GM23248 (cell line): Measurements from ENCODE around the gene PIK3CG. TPM values are rescaled to one million over a fixed set of nuclear protein-coding genes. Genes with fewer than 3 reads are reported as not detected.

Source experiments
- DNase-seq: peaks from one replicate; pipeline ENCODE4 v3.0.0-alpha.2; 2015
- H2AFZ ChIP-seq: fragments of 200-600 bp; sonication (generic); 2 replicates; pipeline ENCODE4 v1.6.1; 2016; ENCODE audit warnings: antibody characterized with exemption
- H3F3A ChIP-seq: fragments of 200-600 bp; sonication (generic); 2 replicates; pipeline ENCODE4 v1.6.1; 2016; ENCODE audit warnings: mild to moderate bottlenecking, antibody characterized with exemption, mixed run types; ENCODE audit not compliant: insufficient read depth
- H3K27ac ChIP-seq: fragments of 200-600 bp; sonication (generic); 2 replicates; pipeline ENCODE4 v1.5.1; 2016; ENCODE audit warnings: mild to moderate bottlenecking
- H3K27me3 ChIP-seq: fragments of 200-600 bp; sonication (generic); replicated peaks from 2 replicates; pipeline ENCODE4 v1.6.1; 2016; ENCODE audit warnings: mild to moderate bottlenecking; ENCODE audit not compliant: insufficient read depth
- H3K36me3 ChIP-seq: fragments of 200-600 bp; sonication (generic); 2 replicates; pipeline ENCODE4 v1.6.1; 2016; ENCODE audit warnings: low read depth, mild to moderate bottlenecking
- H3K4me1 ChIP-seq: fragments of 200-600 bp; sonication (generic); 2 replicates; pipeline ENCODE4 v1.6.1; 2016; ENCODE audit warnings: mild to moderate bottlenecking; ENCODE audit not compliant: insufficient read depth
- H3K4me2 ChIP-seq: fragments of 200-600 bp; sonication (generic); one replicate; pipeline ENCODE4 v1.6.1; 2016; ENCODE audit warnings: mild to moderate bottlenecking; ENCODE audit not compliant: unreplicated experiment
- H3K4me3 ChIP-seq: fragments of 200-600 bp; sonication (generic); 2 replicates; pipeline ENCODE4 v1.5.1; 2016; ENCODE audit warnings: mild to moderate bottlenecking
- H3K79me2 ChIP-seq: fragments of 200-600 bp; sonication (generic); 2 replicates; pipeline ENCODE4 v1.6.1; 2016; ENCODE audit warnings: mild to moderate bottlenecking; ENCODE audit not compliant: insufficient read depth
- H3K9ac ChIP-seq: fragments of 200-600 bp; sonication (generic); 2 replicates; pipeline ENCODE4 v1.6.1; 2016; ENCODE audit warnings: mild to moderate bottlenecking
- H3K9me2 ChIP-seq: fragments of 200-600 bp; sonication (generic); 2 replicates; pipeline ENCODE4 v1.6.1; 2016; ENCODE audit warnings: mixed run types, mild to moderate bottlenecking, moderate library complexity; ENCODE audit not compliant: insufficient read depth
- H3K9me3 ChIP-seq: fragments of 200-600 bp; sonication (generic); one replicate; pipeline ENCODE4 v1.6.1; 2017; ENCODE audit warnings: low read depth
- H4K20me1 ChIP-seq: fragments of 200-600 bp; sonication (generic); 2 replicates; pipeline ENCODE4 v1.6.0; 2016; ENCODE audit not compliant: insufficient read depth
- EZH2 ChIP-seq: fragments of 200-600 bp; sonication (generic); IDR thresholded peaks from 2 replicates; pipeline ENCODE4 v1.6.1; 2018; ENCODE audit warnings: antibody characterized with exemption, mild to moderate bottlenecking; ENCODE audit not compliant: insufficient read depth, poor library complexity, severe bottlenecking
- EZH2phosphoT487 ChIP-seq: fragments of 200-600 bp; sonication (generic); IDR thresholded peaks from 2 replicates; pipeline ENCODE4 v1.6.1; 2018; ENCODE audit warnings: antibody characterized with exemption, moderate library complexity, mild to moderate bottlenecking, low read depth; ENCODE audit not compliant: insufficient read depth
- WGBS, 2 experiments: methylation state at CpG; one replicate each; pipeline ENCODE4 v1.1.6; 2015 to 2017; ENCODE audit warnings: low lambda C conversion rate in 2 of 2, low coverage in 1 of 2; ENCODE audit errors: missing lambda C conversion rate in 2 of 2; 5-methylcytosine and 5-hydroxymethylcytosine counted together
- in situ Hi-C: fragments of 300-500 bp; cut with MboI; formaldehyde crosslinking; loops from 2 replicates; pipeline ENCODE4 v1.15.0; 2020
- polyA plus RNA-seq: library from polyadenylated mRNA; unstranded; fragments of >200 nt; fragmentation: Nextera tagmentation; extraction: Ambion mirVana; gene quantifications from 2 replicates; pipeline ENCODE4 v1.2.1, GENCODE V29; 2016
- total RNA-seq: library from RNA; depleted of rRNA; stranded (reverse); fragments of >200 nt; shearing (Covaris generic); gene quantifications from 2 replicates; pipeline ENCODE4 v1.2.3, GENCODE V29; 2014

PIK3CG gene
- total and polyA plus RNA-seq, 2 experiments from 2014 or later, result not detected

DNA sequence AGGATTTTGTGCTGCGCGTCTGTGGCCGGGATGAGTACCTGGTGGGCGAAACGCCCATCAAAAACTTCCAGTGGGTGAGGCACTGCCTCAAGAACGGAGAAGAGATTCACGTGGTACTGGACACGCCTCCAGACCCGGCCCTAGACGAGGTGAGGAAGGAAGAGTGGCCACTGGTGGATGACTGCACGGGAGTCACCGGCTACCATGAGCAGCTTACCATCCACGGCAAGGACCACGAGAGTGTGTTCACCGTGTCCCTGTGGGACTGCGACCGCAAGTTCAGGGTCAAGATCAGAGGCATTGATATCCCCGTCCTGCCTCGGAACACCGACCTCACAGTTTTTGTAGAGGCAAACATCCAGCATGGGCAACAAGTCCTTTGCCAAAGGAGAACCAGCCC lies 3.3 kb downstream of the PIK3CG start:
- no peaks in the 10 kb centered on the region for H4K20me1 ChIP-seq
- no peak overlapping the region for H3K9ac ChIP-seq
- no peaks in the 10 kb centered on the region for H3K9me3 ChIP-seq
- H3F3A ChIP-seq, result no peaks in the 10 kb centered on the region
- H3K9me2 ChIP-seq, result no peaks in the 10 kb centered on the region
- H3K79me2 ChIP-seq, result no peaks in the 10 kb centered on the region
- no peak for TF ChIP-seq EZH2
- no peak for TF ChIP-seq EZH2phosphoT487
- no peak for DNase-seq
- no peaks in the 10 kb centered on the region for H3K36me3 ChIP-seq
- in situ Hi-C loops, result no loop called here
- peaks cover 3% of the 10 kb centered on the region; the same call in 1 of the 2 replicates for H3K4me1 ChIP-seq
- no peaks in the 10 kb centered on the region for H3K27me3 ChIP-seq
- H3K4me3 ChIP-seq, result no peak overlapping the region
- H2AFZ ChIP-seq, result no peak overlapping the region
- no peak overlapping the region for H3K27ac ChIP-seq
- WGBS, 2 experiments, result 92 to 95% methylated on average over 20 of the region's 20 CpGs
- no peak overlapping the region for H3K4me2 ChIP-seq

DNA sequence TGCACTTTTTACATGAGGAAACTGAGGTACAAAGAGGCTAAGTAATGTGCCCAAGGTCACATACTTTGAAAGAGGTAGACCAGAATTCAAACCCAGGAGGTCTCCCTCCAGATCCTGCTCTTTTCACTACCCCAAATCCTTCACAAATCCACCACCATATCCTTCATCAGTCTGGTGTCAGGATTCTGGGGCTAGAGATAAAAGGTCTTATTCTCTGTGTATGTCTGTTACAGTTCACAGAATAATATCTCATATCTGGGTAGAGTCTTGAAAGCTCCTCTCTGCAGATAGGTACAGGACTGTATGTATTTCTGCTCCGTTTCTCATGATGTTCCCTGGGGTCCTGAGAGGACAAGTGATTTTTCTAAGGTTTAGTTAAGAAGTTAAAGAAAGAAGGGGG lies 4.9 kb downstream of the PIK3CG start:
- Histone ChIP-seq H3K4me1 (no peaks in the 10 kb centered on the region), H3K9me3 (no peaks in the 10 kb centered on the region), H3K27ac (no peak overlapping the region), H3K79me2 (no peaks in the 10 kb centered on the region), H2AFZ (no peak overlapping the region), H3F3A (no peaks in the 10 kb centered on the region), H3K4me2 (no peak overlapping the region), H3K36me3 (no peaks in the 10 kb centered on the region), H4K20me1 (no peaks in the 10 kb centered on the region), H3K9ac (no peak overlapping the region), H3K27me3 (no peaks in the 10 kb centered on the region), H3K9me2 (no peaks in the 10 kb centered on the region), H3K4me3 (no peak overlapping the region)
- TF ChIP-seq EZH2 (no peak), EZH2phosphoT487 (no peak)
- DNase-seq, result no peak
- in situ Hi-C loops, result no loop called here
- 53 to 70% methylated on average over 1 of the region's 1 CpG for WGBS, 2 experiments

DNA sequence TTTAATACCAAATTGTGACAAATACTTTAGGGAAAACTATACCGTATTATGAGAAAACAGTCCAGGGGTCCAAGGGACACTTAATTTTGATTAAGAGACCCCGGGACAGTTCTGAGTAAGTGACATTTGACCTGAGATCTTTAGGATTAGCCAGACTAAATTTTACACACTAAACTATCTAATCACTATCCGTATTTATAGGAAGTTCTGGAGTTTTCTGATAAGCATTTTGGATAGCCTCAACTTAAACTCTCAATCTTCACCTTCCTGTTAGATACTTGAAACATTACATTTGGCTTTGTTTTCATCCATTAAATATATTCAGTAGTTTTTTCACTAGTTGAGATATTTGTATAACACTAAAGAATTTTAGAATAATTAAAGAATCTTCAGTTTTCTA lies 5.4 kb downstream of the PIK3CG start:
- Histone ChIP-seq H3K4me1 (no peaks in the 10 kb centered on the region), H3K36me3 (no peaks in the 10 kb centered on the region), H3K9me3 (no peaks in the 10 kb centered on the region), H3K79me2 (no peaks in the 10 kb centered on the region), H3K27me3 (no peaks in the 10 kb centered on the region), H3K9ac (no peak overlapping the region), H3K4me3 (no peak overlapping the region), H3K27ac (no peak overlapping the region), H2AFZ (no peak overlapping the region; the same call in 1 of the 2 replicates), H3K9me2 (no peaks in the 10 kb centered on the region), H3F3A (no peaks in the 10 kb centered on the region), H4K20me1 (no peaks in the 10 kb centered on the region), H3K4me2 (no peak overlapping the region)
- in situ Hi-C loops, result no loop called here
- TF ChIP-seq EZH2phosphoT487, result no peak
- TF ChIP-seq EZH2, result no peak
- DNase-seq, result no peak
- WGBS, 2 experiments, result 82 to 88% methylated on average over 3 of the region's 3 CpGs

DNA sequence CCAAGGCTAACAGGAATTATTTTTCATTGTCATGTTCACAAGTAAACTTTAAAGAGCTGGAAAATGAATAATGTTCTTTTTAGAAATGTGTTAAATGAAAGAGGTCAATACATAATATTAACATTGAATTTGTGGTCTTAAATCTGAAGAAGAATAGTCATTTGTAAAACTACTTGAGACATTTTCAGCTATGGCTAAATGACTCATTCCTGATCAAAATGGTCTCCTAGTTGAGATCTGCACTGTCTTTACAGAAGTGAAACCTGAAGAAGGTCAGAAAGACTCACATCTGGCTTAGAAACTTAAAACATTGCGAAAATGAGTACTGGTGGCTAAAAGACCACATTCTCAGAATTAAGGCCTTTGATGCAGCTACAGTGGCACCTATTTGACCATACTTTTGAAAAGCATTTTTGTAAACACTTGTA lies 5.9 kb downstream of the PIK3CG start:
- H2AFZ ChIP-seq, result peak overlapping the region; percentile 28; the same call in 1 of the 2 replicates

More for the DNA sequence above, 5.9 kb downstream of the PIK3CG start:
- no peak overlapping the region for H3K27ac ChIP-seq
- H3F3A ChIP-seq, result no peaks in the 10 kb centered on the region
- no peaks in the 10 kb centered on the region for H3K36me3 ChIP-seq
- H3K9ac ChIP-seq, result no peak overlapping the region
- TF ChIP-seq EZH2phosphoT487, result no peak
- no peak for TF ChIP-seq EZH2
- H3K4me1 ChIP-seq, result no peaks in the 10 kb centered on the region
- no peaks in the 10 kb centered on the region for H4K20me1 ChIP-seq
- H3K9me2 ChIP-seq, result no peaks in the 10 kb centered on the region
- H3K4me3 ChIP-seq, result no peak overlapping the region
- 90 to 97% methylated on average over 1 of the region's 1 CpG for WGBS, 2 experiments
- H3K27me3 ChIP-seq, result no peaks in the 10 kb centered on the region
- DNase-seq, result peak; percentile 12
- in situ Hi-C loops, result no loop called here
- no peaks in the 10 kb centered on the region for H3K79me2 ChIP-seq
- no peak overlapping the region for H3K4me2 ChIP-seq
- no peaks in the 10 kb centered on the region for H3K9me3 ChIP-seq
